LNCaP clone FGC (cell line): ENCODE measurements around the gene PRDM16.

Source experiments
- DNase-seq: peaks from one replicate; pipeline ENCODE4 v3.0.0-alpha.2; 2011; ENCODE audit warnings: low read depth
- H3K4me3 ChIP-seq: 2 replicates; pipeline ENCODE4 v1.5.1; 2011; ENCODE audit warnings: mild to moderate bottlenecking, low read depth, low read length, control low read depth
- CTCF ChIP-seq: IDR thresholded peaks from 2 replicates; pipeline ENCODE4 v1.5.1; 2012; ENCODE audit warnings: mild to moderate bottlenecking; ENCODE audit not compliant: control insufficient read depth, insufficient read depth; ENCODE audit errors: extremely low read depth

The PRDM16 gene

GRCh38 chr1:3456449-3456963 lies 387.5 kb downstream of the PRDM16 start:
- TF ChIP-seq CTCF: no peak
- no peak for DNase-seq

GRCh38 chr1:3456964-3457909 lies 388.2 kb downstream of the PRDM16 start:
- TF ChIP-seq CTCF: no peak
- DNase-seq: no peak
- H3K4me3 ChIP-seq: no peak overlapping the region

More at GRCh38 chr1:3456449-3456963, 387.5 kb downstream of the PRDM16 start:
- no peak overlapping the region for H3K4me3 ChIP-seq

- TF ChIP-seq CTCF: no peak
- H3K4me3 ChIP-seq: no peak overlapping the region
- no peak for DNase-seq
Observed at GRCh38 chr1:3457910-3458883, 389.2 kb downstream of the PRDM16 start.

GRCh38 chr1:3459051-3459908 lies 390.3 kb downstream of the PRDM16 start:
- no peak overlapping the region for H3K4me3 ChIP-seq
- no peak for DNase-seq
- TF ChIP-seq CTCF: no peak

DNA sequence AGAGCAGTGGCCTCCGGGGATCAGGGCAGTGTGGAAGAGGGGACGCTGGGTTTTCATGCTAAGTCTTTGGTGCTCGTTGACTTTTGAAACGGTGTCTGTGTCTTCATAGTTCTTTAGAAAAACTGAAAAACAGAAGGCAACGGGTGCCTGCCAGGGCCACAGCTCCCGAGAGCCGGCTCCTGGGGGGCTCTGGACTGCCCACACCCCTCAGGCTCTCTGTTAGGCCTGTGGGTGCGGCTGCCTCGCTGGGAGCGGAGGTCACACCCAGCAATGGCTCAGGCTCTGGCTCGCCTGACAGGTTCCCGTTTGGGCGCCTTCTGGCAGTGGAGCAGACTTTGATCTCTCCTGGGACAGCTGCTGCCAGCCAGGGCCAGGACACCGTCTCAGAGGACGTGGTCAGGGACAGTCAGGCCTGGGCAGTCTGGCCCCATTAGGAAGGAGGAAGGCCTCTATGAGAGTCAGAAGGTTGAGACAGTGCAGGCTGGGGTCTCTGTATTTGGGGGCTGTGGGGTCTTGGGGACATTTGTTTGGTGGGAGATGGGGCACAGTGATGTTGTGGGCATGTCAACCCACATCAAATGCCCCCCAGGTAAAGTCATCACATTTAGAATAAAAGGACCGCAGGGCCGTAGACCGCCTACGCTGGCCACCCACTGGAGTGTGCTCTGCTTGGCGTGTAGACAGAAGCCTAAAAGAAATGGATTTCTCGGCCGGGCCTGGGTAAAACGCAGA lies 391.1 kb downstream of the PRDM16 start:
- no peak for TF ChIP-seq CTCF
- DNase-seq: no peak
- H3K4me3 ChIP-seq: no peak overlapping the region
